GM12874 (cell line): Measurements from ENCODE around the gene TNPO3.

ENCODE experiments used
- CTCF ChIP-seq: IDR thresholded peaks from 2 replicates; pipeline ENCODE4 v1.5.1; 2011; ENCODE audit warnings: low read depth, mild to moderate bottlenecking, control low read depth, low read length, moderate library complexity; ENCODE audit not compliant: insufficient read depth

The TNPO3 gene

GRCh38 chr7:128912281-128912680 lies 142.6 kb downstream of the TNPO3 start:
- TF ChIP-seq CTCF: no peak

GRCh38 chr7:128911423-128912031 lies 143.4 kb downstream of the TNPO3 start:
- no peak for TF ChIP-seq CTCF

DNA sequence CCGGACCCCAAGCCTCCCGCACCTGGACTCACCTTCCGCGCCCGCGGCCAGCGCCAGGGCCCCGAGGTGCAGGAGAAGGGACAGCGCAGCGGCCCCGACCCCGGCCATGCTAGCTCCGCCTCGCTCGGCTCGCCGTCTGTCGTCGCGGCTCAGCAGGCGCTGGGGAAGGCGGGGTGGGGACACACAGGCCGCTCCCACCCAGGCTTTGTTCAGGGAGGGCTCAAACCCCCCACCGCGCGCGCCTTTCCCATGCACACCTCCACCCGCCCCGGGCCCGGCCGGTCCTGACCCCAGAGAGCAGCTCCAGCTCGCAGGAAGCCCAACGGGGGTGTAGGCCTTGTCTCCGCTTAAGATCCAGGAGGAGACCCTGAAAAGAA lies 144.4 kb downstream of the TNPO3 start, which contains the start of gene KCP:
Gene KCP (minus strand): TSS at position 141 of the 377 bp plus-strand sequence. CDS start 33 bp downstream, at position 108.
- TF ChIP-seq CTCF: no peak

DNA sequence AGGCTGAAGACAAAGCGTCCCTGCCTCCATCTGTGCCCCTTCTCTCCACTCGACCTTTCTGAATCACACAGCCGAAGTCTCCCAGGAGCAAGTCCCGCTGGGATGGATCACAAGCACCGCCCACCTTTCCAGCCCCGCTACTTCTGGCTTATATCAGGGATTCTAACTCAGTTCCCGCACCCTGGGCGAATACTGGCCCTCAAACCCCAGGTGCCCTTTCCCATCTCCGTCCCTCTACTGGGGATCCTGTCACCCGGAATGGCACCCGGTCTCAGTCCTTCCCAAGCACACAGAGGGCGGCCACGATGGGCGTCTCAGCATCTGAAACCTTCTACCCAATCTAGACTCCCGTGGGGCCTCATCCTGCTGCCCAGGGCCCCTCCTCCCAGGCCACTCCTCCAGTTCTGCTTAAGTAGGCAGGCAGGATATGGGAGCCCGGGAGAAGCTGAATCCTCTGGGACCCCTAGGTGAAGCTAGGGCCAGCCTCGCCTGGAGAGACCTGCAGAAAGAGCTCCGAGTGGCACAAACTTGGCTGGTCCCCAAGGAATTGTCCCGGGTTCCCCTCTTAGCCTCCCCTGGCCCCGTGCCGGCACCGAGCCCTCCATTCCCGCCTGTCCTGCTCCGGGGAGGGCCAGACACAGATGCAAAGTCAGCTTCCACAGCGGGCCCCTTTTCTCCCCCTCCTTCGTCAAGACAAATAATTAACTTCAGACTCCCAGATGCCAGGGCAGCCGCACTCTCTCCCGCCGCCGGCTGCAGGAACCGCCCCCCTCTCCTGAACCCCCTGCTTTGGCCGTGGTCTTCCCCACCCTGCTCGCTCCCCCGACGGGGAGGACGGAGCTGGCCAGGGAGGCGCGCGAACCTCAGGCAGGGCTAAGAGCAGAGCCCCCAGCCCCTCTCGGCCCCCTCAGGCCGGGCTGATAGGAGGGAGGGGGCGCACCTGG lies 145.0 kb downstream of the TNPO3 start:
- TF ChIP-seq CTCF: no peak

DNA sequence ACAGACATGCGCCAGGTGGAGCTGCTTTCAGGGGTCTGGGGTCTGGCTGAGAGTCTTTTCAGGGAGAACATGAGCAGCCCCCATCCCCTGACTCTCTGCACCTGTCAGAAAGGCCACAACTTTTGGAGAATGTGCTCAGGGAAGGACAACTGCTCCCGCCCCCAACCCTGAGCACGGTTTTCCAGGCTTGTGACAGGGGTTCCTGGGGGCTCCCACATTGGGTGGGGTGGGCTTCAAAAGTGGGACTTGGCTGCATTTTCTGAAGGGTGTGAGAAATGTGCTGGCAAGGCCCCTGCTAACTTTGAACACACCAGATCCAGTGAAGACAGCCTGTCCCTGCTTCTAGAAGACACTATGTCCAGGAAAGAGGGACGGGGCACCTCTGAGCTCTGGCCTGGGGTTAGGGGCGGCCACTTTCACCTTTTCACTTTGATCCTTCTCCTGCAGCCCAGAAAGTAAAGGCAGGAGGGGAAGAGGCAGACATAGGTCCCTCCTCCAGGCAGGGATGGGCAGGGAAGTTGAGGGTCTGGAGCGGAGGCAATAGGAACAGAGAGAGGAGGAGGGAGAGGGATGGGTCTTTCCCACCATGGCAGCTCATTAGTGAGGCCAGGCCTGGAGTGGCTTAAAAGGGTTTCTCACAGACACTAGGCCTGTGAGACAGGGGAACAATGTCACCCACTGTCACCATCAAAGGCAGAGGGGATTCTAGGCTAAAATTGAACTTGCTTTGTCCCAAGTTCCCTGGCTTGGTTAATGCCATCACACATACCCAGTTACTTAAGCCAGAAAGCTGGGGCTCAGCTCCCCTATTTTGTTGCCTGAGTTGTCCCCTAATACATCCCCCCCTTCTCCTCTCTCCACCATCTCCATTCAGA lies 145.9 kb downstream of the TNPO3 start:
- no peak for TF ChIP-seq CTCF

DNA sequence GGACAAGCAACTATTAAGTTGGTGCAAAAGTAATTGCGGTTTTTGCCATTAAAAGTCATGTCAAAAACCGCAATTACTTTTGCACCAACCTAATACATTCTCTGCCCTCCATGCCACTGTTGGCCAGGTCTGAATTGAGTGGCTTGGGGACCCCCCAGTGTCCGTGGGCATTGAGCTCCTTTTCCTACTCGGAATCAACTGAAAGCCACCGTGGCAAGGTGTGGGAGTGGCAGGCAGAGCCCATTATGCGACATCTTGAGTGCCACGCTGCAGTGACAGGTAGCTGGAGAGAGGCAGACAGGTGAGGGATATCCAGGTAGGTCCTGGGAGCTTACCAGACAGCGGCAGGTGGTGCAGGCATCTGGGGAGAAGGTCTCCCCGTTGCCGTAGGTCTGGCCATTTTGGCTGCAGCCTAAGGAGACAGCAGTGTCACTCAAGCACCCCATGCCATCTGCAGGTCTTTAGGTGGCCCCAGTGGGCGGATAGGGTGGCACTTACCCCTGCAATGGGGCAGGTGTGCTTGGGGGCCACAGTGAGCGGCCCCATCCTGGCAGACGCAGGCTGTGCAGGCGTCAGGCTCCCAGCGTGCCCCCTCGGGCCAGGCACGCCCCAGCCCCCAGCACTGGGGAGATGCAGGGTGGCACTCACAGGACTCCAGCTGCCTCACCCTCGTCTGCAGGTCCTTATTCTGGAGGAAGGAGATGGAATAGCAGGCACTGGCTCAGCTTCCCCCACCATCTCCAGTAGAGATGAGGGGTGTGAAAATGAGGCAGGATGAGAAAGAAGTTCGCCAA lies 147.9 kb downstream of the TNPO3 start:
- TF ChIP-seq CTCF: no peak
